Stomach smooth muscle (tissue), 2 donors: Measurements from ENCODE around the gene KIRREL3.

Source experiments
- H3K27ac ChIP-seq: one replicate; pipeline ENCODE4 v1.7.0; 2013; ENCODE audit warnings: mild to moderate bottlenecking, low read length, inconsistent platforms
- H3K27me3 ChIP-seq, 2 donors: one replicate each; pipeline ENCODE4 v1.7.0; 2013; ENCODE audit warnings: low read length in 2 of 2; ENCODE audit not compliant: insufficient read depth in 2 of 2, control insufficient read depth in 1 of 2
- H3K36me3 ChIP-seq, 2 donors: one replicate each; pipeline ENCODE4 v1.7.0; 2013; ENCODE audit warnings: low read length in 2 of 2; ENCODE audit not compliant: control insufficient read depth in 2 of 2, insufficient read depth in 2 of 2
- H3K4me1 ChIP-seq: one replicate; pipeline ENCODE4 v1.7.0; 2013; ENCODE audit warnings: low read length; ENCODE audit not compliant: control insufficient read depth, insufficient read depth
- H3K4me3 ChIP-seq, 2 donors: one replicate each; pipeline ENCODE4 v1.7.0; 2013; ENCODE audit warnings: low read length in 2 of 2
- H3K9ac ChIP-seq, 2 donors: one replicate each; pipeline ENCODE4 v1.7.0; 2013; ENCODE audit warnings: low read length in 2 of 2, mild to moderate bottlenecking in 1 of 2
- H3K9me3 ChIP-seq, 2 donors: one replicate each; pipeline ENCODE4 v1.7.0; 2013; ENCODE audit warnings: low read length in 2 of 2; ENCODE audit not compliant: control insufficient read depth in 2 of 2
- donor health status: healthy.
- donor health status: Pancreatic carcinoma.

Gene KIRREL3

DNA sequence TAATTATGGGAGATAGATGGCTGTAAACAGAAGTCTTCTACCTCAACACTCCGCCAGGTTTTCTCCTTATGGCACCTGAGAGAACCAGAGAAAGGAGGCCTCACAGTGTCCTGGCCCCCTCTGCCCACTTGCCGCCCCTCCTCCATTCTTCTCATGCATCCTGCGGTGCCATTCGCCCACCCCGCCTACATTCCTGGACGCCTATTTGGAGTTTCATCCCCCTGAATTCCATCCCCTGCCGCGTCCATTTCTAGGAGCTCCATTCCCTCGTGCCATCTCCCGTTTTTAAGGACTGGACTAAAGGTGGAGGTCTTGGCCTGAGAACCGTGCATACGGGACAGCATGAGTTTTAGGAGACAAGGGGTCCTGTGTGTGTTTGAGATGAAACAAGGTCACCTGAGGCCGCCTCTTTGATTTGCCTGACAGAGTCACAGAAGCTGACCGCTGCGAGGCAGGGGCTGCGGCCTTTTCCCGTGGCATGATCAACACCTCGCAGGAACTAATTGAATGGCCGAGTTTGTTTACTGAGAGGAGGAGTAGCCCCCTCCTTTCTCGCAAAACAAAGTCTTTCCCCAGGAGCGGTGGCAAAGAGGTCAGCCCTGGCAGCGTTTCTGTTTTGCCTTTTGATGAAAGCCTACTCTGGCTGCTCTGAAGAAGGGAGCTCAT, 398.9 kb downstream of the KIRREL3 start:
- Histone ChIP-seq H3K9ac (no peak overlapping the region), H3K4me1 (no peaks in the 10 kb centered on the region), H3K27me3 (peaks cover 21% of the 10 kb centered on the region in 2 donors)

DNA sequence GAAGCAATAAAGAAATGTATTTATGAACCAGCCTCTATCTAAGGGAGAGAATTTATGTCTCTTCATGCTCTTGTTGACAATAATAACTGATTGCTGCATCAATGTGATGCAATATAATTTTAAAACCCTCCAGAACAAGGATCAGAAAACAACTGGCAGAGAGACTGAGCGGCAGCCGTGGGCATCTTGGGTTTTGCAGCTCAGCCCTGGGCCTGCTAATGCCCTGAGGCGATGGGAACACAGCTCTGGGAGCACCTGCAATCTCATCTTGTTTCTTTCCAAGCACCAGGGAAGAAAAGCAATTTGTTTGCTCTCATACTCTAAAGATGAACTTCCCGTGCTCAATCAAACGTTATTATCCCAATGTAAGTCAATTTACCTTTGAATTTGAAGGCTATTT, 399.4 kb downstream of the KIRREL3 start:
- Histone ChIP-seq H3K27ac (no peak overlapping the region), H3K9ac (no peak overlapping the region), H3K4me3 (no peak overlapping the region), H3K9me3 (peaks cover 0 to 7% of the 10 kb centered on the region in 2 donors), H3K4me1 (no peaks in the 10 kb centered on the region), H3K36me3 (no peaks in the 10 kb centered on the region), H3K27me3 (peaks cover 17 to 18% of the 10 kb centered on the region in 2 donors)

More for the DNA sequence above, 398.9 kb downstream of the KIRREL3 start:
- peaks cover 0 to 7% of the 10 kb centered on the region in 2 donors for H3K9me3 ChIP-seq
- H3K4me3 ChIP-seq, result no peak overlapping the region
- no peak overlapping the region for H3K27ac ChIP-seq
- no peaks in the 10 kb centered on the region for H3K36me3 ChIP-seq

DNA sequence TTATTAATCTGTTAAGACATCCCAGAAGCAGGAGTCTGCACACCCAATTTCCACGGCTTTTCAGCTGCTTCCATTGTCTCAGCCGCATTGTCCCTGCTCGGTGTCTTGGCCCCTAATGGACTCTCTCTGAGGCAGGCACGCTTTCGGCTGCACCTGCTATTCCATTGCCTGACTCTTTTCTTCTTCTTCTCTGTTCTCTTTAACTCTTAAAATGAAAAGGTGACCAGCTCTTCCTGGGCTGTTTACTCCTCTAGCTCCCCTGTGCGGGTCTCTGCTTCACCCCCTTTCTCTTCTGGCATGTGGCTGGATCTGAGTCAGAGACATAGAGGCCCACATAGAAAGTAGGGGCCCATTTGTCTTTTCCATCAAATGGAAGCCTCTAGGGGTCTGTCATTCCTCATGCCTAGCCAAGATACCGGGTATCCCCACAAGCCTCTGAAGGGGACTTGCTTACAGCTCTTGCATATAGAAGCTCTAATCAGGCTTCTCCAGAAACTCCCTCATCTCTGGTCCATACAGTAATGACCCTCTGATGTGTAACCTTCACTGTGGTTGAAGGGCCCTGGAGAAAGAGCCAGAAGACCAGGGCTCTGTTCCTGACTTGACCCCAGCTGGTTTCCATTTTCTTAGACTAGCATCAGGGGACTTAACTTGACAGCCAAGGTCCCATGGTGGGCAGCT, 401.2 kb downstream of the KIRREL3 start:
- Histone ChIP-seq H3K27ac (no peak overlapping the region), H3K9ac (no peak overlapping the region), H3K27me3 (peaks cover 10 to 15% of the 10 kb centered on the region in 2 donors), H3K4me1 (no peaks in the 10 kb centered on the region), H3K9me3 (peaks cover 0 to 7% of the 10 kb centered on the region in 2 donors), H3K4me3 (no peak overlapping the region), H3K36me3 (no peaks in the 10 kb centered on the region)

DNA sequence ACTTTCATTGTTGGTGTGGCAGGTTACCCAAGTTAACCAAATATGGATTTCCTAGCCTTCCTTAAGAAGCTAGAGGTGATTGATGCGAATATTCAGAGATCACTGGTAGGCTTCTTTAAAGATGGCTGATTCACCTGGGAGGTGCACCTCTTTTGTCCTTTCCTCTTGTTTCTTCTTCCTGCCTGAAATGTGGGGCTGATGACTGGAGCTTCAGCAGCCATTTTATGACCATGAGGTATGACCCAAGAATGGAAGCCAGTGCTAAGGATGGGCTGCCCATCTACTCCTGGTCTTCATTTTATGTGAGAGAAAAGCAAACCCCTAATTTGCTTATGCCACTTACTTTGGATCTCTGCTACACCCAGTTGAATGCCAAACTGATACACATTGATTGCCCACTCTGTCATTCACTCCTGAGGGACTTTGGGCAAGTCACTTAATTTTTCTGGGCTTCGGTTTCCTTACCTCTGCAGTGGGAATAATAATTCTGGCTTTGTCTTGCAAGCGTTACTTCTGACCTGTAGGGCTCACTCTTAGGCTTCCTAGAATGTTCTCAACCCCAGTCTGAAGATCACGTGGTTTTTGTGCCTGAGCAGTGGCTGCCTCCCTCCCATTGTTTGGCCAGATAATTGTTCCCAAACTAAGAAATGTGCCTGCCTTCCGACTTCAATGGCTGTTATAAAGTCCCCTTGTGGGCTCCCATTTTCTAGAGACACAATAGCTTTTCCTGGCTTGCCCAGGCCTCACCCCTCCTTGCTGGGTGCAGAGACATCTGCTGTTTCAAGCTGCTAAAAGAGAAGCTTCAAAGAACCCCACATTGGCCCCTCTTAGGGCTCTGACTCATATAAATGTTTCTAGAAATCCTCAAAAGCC, 402.0 kb downstream of the KIRREL3 start:
- Histone ChIP-seq H3K27me3 (peaks cover 8 to 14% of the 10 kb centered on the region in 2 donors), H3K9me3 (peaks cover 0 to 7% of the 10 kb centered on the region in 2 donors), H3K27ac (no peak overlapping the region), H3K4me3 (no peak overlapping the region), H3K9ac (no peak overlapping the region), H3K4me1 (no peaks in the 10 kb centered on the region), H3K36me3 (no peaks in the 10 kb centered on the region)

DNA sequence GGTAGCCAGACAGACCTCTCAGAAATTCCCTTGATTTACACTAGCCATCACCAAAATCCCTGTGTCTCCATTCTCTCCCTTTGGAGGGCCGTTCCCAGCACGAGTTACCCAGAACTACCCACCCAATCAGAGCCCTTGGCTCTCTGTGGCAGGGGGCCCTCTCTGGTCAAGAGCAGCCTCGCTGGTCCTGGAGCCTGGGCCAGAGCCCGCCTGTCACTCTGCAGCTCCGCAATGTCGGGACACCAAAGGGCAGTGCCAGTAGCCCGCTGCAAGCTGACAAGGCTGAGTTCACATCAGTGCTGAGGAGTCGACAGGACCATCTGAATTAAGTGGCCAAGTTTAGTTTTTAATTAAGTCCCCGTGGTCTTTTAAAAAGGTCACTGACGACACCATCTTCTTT, 403.5 kb downstream of the KIRREL3 start:
- Histone ChIP-seq H3K9me3 (peaks cover 0 to 7% of the 10 kb centered on the region in 2 donors), H3K4me3 (no peak overlapping the region), H3K4me1 (no peaks in the 10 kb centered on the region), H3K27ac (no peak overlapping the region), H3K9ac (no peak overlapping the region), H3K36me3 (no peaks in the 10 kb centered on the region), H3K27me3 (peaks cover 4 to 6% of the 10 kb centered on the region in 2 donors)

DNA sequence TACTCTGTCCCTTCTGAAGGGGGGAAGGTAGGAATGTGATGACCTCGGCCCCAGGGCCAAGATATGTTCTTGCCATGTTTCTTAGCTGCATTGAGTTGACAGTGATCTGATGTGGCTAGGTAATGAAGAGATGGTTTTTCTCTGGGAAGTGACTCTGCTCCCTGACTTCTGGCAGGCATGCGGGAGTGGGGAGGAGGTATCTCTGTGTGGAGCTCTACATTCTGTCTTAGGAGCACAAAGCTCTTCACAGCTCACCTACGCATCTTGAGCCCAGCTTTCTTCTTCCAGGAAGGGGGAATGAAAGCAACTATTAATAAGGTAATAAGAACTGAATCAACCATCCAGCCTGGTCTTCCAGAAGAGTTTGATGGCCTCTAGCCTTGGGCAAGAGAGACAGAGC, 404.1 kb downstream of the KIRREL3 start:
- Histone ChIP-seq H3K9me3 (peaks cover 0 to 7% of the 10 kb centered on the region in 2 donors), H3K27me3 (peaks cover 2 to 3% of the 10 kb centered on the region in 2 donors), H3K4me3 (no peak overlapping the region), H3K9ac (no peak overlapping the region), H3K36me3 (no peaks in the 10 kb centered on the region), H3K4me1 (no peaks in the 10 kb centered on the region), H3K27ac (no peak overlapping the region)

DNA sequence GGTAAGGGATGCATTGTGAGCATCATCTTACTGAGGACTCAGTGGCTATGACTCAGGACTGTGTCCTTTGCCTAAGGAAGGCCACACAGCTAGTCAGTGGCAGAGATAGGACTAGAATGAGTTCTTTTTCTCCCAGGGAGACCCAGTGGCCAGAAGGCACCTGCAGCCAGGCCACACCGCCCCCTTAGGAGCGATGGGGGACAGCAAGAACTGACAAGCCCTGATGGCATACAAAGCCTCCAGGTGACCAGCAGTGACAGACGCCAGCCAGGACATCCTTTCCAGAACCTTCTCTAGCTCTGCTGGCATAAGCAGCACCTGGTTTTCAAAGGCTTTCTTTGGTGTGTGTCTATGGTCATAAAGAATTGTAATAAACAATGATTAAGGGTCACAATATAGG, 405.0 kb downstream of the KIRREL3 start:
- H3K9ac ChIP-seq, result no peak overlapping the region
- no peaks in the 10 kb centered on the region for H3K36me3 ChIP-seq
- no peak overlapping the region for H3K4me3 ChIP-seq
- H3K27ac ChIP-seq, result no peak overlapping the region
- H3K4me1 ChIP-seq, result no peaks in the 10 kb centered on the region
- peaks cover 0 to 7% of the 10 kb centered on the region in 2 donors for H3K9me3 ChIP-seq
- peaks cover 0 to 3% of the 10 kb centered on the region in 2 donors for H3K27me3 ChIP-seq

DNA sequence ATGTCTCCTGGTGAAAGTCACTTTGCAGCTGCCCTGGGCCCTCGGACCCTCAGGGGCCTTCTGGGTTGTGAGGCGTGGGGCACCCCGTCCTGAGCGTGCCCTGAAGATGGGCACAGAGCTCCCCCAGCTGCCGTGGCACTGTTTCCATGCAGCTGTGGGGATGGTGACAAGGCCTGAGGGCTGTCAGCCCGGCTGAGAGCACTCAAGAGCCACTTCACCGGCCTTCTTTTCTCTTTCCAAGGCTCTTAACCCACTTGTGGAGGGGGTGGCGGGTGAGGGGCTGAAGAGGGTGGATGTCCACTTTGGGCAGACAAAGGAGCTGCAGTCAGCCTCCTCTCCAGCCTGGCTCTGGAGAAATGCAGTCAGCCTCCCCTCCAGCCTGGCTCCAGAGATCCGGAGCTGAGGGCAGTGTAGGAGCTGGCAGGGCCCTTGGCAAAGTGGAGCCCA, 405.6 kb downstream of the KIRREL3 start:
- H3K4me1 ChIP-seq, result no peaks in the 10 kb centered on the region
- H3K36me3 ChIP-seq, result no peaks in the 10 kb centered on the region
- H3K27ac ChIP-seq, result no peak overlapping the region
- H3K4me3 ChIP-seq, result no peak overlapping the region
- peaks cover 0 to 5% of the 10 kb centered on the region in 2 donors for H3K27me3 ChIP-seq
- H3K9ac ChIP-seq, result no peak overlapping the region
- peaks cover 0 to 7% of the 10 kb centered on the region in 2 donors for H3K9me3 ChIP-seq

DNA sequence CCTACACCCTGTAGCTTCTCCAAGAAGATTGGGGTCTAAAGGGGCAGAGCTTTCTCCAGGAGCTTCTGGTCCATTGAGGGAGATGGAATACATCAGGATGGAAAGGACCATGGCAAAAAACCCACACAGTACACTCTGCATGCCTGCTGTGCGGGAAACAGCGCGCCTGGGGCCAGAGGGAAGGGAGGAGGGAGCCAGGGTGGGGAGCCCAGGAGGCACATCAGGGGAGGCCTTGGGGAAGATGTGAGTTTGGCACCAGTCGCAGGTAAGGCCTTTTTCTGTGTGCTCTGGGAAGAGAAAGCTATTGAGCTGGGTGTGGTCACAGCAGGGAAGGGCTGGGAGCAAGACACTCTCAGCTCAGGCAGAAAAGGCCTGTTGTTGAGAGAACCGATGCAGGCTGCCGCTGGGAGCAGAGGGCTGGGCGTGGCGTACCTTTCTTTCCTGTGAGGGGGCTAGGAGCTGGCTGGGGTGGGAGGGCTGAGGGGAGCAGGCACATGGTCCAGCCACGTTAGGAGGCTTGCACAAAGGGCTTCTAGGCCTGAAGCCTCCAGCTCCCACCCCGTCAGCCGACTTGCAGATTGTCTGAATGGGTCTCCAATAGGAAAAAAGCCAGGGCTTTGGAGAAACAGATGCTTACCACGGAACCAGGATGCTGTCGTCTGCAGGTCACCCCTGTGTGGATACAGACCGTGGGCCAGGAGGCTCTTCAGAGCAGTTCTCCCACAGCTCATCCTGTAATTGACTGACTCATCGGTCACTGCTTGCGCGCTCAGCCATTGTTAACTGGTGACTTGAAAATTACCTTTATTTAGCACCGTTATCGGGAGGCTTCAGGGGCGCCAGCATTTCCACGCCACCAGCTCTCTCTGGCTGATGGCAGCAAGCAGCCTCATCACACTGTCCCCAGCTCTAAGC, 407.8 kb downstream of the KIRREL3 start:
- H3K27ac ChIP-seq, result no peak overlapping the region
- H3K36me3 ChIP-seq, result no peaks in the 10 kb centered on the region
- peaks cover 0 to 5% of the 10 kb centered on the region in 2 donors for H3K27me3 ChIP-seq
- no peak overlapping the region for H3K9ac ChIP-seq
- no peak overlapping the region for H3K4me3 ChIP-seq
- no peaks in the 10 kb centered on the region for H3K9me3 ChIP-seq
- no peaks in the 10 kb centered on the region for H3K4me1 ChIP-seq
